Panc1 (cell line): ENCODE measurements around the gene SWSAP1.

Source experiments
- POLR2AphosphoS5 ChIP-seq: IDR thresholded peaks from 2 replicates; pipeline ENCODE4 v1.6.1; 2012; ENCODE audit warnings: mild to moderate bottlenecking, low read depth, low read length, moderate library complexity
- TF ChIP-seq, protein P1 (sequence below): fragments of 450-650 bp; IDR thresholded peaks from 2 replicates; pipeline ENCODE4 v1.5.1; 2017; ENCODE audit warnings: mild to moderate bottlenecking
- TF ChIP-seq, protein P2 (sequence below), 2 experiments: IDR thresholded peaks; 2 replicates each; pipeline ENCODE4 v1.6.1; 2011 to 2012; ENCODE audit warnings: low read depth in 2 of 2, control low read depth in 1 of 2, low read length in 1 of 2, mild to moderate bottlenecking in 1 of 2, moderate library complexity in 1 of 2; ENCODE audit not compliant: insufficient read depth in 1 of 2

DNA sequence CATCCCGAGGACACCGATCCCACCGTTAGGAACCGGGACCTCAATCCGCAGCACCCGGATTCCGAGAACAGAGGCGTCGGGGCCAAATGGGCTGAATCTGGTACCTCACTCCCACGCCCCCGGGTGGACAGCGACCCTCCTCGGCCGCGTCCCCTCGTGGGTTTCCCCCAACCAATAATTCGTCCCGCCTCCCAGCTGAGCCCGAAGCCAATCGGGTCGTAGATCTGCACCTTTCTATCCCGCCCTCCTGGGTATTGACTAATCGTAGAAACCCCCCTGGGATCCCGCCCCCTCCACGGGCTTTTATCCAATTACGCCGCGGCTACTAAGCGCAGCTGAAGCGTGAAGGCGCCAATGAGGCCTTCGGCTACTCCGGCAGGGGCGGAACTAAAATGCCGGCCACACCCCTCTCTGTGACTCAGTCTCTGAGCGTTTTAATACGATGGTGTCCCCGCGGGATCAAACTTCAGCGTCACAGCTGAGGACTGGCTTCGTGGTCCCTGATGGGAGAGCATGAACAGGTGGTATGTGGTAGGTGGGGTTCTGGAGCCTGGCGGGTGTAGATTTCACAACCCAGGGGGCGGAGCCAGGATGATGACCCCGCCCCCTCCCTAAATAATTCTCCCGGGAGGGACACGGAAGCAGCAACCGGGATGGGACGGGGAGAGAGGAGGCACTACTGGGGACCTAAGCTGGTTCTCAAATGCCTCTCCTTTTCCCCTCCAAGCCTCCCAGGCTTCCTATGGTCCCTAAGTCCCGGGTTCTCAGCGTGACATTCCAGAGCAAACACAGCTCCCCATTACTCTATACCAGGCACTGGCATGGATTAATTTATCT lies 28.1 kb upstream of the SWSAP1 start, which contains the start of the genes CCDC159 and TMEM205:
- TF ChIP-seq, protein P1, sequence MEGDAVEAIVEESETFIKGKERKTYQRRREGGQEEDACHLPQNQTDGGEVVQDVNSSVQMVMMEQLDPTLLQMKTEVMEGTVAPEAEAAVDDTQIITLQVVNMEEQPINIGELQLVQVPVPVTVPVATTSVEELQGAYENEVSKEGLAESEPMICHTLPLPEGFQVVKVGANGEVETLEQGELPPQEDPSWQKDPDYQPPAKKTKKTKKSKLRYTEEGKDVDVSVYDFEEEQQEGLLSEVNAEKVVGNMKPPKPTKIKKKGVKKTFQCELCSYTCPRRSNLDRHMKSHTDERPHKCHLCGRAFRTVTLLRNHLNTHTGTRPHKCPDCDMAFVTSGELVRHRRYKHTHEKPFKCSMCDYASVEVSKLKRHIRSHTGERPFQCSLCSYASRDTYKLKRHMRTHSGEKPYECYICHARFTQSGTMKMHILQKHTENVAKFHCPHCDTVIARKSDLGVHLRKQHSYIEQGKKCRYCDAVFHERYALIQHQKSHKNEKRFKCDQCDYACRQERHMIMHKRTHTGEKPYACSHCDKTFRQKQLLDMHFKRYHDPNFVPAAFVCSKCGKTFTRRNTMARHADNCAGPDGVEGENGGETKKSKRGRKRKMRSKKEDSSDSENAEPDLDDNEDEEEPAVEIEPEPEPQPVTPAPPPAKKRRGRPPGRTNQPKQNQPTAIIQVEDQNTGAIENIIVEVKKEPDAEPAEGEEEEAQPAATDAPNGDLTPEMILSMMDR: no peak
- TF ChIP-seq, protein P2, sequence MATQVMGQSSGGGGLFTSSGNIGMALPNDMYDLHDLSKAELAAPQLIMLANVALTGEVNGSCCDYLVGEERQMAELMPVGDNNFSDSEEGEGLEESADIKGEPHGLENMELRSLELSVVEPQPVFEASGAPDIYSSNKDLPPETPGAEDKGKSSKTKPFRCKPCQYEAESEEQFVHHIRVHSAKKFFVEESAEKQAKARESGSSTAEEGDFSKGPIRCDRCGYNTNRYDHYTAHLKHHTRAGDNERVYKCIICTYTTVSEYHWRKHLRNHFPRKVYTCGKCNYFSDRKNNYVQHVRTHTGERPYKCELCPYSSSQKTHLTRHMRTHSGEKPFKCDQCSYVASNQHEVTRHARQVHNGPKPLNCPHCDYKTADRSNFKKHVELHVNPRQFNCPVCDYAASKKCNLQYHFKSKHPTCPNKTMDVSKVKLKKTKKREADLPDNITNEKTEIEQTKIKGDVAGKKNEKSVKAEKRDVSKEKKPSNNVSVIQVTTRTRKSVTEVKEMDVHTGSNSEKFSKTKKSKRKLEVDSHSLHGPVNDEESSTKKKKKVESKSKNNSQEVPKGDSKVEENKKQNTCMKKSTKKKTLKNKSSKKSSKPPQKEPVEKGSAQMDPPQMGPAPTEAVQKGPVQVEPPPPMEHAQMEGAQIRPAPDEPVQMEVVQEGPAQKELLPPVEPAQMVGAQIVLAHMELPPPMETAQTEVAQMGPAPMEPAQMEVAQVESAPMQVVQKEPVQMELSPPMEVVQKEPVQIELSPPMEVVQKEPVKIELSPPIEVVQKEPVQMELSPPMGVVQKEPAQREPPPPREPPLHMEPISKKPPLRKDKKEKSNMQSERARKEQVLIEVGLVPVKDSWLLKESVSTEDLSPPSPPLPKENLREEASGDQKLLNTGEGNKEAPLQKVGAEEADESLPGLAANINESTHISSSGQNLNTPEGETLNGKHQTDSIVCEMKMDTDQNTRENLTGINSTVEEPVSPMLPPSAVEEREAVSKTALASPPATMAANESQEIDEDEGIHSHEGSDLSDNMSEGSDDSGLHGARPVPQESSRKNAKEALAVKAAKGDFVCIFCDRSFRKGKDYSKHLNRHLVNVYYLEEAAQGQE (IDR thresholded peaks at IDR 0.05; ENCODE audit: insufficient read depth in 1 of 2, low read depth in 2 of 2, low read length in 1 of 2): peak; percentile 32 to 36; a peak in 1 of 4 replicates
- peak; percentile 65 for TF ChIP-seq POLR2AphosphoS5
